Tongue (tissue), 2 donors: ENCODE data around the gene IL6. TPM values are rescaled to one million over a fixed set of nuclear protein-coding genes. Genes with fewer than 3 reads are reported as not detected.
"Not testable (repeated sequence)": the region's sequence is repeated elsewhere in the genome, so short reads cannot be mapped to it uniquely, and the experiment has no call there.

Experiments used
- DNase-seq: peaks from one replicate; pipeline ENCODE4 v3.0.0-alpha.2; 2015
- total RNA-seq: library from RNA; depleted of rRNA; stranded (reverse); fragments of >200 nt; gene quantifications from one replicate; pipeline ENCODE4 v1.2.3, GENCODE V29; 2014

Gene IL6
- not detected for total RNA-seq

GRCh38 chr7:22726907-22727713 is at the start of gene IL6:
IL6 (plus strand) TSS chr7:22727200; CDS start chr7:22727263, 63 bp downstream.
- peak; percentile 94 for DNase-seq

DNA sequence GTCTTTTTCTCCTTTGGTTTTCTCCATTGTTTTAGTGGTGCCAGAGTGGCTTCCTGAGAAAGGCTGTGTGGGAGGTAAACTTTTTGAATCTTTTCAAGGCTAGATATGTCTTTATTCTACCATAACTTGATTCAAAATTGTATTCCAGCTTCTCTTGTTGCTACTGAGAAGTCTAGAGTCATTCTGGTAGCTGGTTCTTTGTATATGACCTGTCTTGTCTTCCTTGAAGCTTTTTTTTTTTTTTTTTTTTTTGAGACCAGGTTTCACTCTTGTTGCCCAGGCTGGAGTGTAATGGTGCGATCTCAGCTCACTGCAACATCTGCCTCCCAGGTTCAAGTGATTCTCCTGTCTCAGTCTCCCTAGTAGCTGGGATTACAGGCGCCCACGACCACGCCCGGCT is 49.7 kb upstream of the IL6 start:
- DNase-seq, result not testable (repeated sequence)

- no peak for DNase-seq
Measured at GRCh38 chr7:22677680-22678079, 49.3 kb upstream of the IL6 start.

GRCh38 chr7:22680482-22680911 is 46.5 kb upstream of the IL6 start:
- no peak for DNase-seq

DNA sequence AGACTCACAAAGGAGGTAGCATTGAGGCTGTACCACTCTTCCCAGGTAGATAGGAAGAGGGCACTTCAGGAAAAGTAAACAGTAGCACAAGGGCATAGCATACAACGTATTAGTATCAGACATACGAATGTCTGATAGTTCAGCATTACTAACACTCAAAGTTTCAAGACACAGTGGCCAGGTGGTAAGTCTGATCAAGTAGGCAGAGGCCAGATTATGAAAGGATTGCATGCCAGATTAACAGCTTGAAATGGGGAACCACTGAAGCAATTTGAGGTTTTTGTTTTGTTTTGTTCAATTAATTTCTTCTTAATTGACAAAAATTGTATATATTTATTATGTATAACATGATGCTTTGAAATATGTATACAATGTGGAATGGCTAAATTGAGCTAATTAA is 45.7 kb upstream of the IL6 start:
- DNase-seq, result no peak

DNA sequence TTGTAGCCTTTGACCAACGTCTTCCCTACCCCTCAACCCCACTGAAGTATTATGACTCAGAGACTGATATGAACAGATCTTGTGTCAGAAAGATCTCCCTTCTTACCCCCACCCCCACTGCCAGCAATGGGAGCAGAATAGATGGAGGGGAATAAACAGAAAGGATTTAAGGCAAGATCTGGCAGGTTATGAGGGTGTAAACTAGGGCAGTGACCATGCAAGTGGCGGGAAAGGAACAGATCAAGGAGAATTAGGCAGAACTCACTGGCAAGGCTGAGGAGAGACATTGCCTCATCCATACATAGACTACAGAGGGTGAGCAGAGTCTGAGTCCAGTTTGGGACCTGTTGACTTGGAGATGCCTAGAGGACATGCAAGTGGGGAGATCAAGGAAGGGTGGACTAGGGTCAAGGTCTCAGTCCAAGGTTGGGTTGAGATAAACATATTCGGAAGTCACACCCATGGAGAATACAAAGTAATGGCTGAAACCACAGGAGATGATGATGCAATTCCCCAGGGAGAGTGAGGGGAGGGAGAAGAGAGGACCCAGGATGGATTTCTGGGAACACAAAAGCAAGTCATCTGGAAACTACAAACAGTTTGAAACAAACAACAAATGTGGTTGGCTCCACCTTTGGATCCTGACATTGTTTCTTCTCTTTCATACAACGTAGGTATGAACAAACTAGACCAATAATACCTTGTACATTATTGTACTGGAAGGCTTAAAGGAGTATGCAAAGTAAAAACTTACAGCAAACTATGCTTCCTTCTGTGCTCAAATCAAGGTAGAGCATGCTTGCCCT is 44.9 kb upstream of the IL6 start:
- no peak for DNase-seq

GRCh38 chr7:22683379-22683778 is 43.6 kb upstream of the IL6 start:
- DNase-seq, result no peak

- DNase-seq, result no peak
Measured at GRCh38 chr7:22686620-22687019, 40.4 kb upstream of the IL6 start.

DNA sequence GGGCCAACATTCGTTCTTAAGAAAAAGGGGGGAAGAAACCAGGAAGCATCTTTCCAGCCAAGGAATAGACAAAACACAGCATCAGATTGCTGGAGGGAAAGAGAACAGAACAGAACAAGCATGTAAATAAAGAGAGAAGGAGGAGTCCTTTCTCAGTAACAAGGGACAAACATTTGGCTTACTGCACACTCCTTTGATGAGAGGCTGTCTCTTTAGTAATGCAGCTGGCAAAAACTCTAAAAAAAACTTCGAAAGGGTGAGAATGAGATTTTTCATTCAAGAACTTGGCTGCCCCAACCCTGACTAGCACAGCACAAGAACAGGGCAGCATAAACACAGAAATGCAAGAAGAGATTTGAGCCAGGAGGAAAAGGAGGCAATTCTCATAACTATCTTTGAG is 38.9 kb upstream of the IL6 start:
- DNase-seq, result peak; percentile 20

GRCh38 chr7:22688934-22689333 is 38.1 kb upstream of the IL6 start:
- not testable (repeated sequence) for DNase-seq

DNA sequence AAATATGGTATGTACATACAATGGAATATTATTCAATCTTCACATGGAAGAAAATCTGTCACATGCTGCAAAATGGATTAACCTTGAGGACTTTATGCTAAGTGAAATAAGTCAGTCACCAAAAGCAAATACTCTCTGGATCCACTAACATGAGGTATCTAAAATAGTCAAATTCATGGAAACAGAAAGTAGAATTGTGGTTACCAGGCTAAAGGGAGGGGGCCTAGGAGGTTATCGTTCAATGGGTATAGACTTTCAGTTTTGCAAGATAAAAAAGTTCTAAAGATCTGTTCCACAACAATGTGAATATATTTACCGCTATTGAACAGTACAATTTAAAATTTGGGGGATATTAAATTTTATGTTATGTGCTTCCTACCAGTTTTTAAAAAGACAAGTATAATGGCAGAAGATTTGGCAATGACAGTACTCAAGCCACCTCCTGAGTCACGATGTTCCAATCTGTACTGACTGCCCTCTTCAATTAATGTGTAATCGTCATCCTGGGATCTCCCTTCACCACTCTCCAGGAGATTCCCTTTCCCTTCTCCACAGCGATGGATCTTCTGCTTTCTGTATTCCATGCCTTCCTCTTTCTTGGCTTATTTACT is 32.3 kb upstream of the IL6 start:
- no peak for DNase-seq

GRCh38 chr7:22695476-22696132 is 31.4 kb upstream of the IL6 start:
- DNase-seq, result no peak

DNA sequence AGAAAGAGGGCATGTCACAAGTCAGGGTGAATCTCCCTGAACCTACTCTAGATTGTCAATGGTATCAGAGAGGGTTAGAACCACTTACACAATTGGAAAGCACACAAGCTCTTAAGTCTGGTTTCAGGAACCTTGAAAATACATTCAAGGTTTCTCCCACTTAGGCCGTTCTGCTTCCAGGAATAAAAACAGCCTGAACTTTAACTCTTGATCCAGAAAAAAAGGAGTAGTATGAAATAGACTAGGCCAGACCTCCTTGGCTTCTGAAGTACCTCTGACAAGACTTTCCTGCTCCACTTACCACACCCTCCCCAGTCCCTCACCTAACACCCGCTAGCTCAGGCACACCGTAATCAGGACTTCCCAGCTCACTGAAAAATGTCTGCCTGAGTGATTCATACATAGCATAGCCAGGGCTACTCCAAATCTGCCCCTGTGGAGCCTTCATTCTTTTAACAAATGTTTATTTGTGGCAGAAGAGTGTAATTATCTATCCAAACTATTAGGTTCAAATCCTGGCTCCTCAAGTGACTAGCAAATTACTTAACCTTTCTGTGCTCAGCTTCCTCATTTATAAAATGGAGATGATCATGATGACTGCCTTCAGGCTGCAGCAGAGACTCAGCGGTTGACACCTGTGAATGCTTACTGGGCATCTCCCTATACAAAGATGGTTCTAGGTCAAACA is 30.3 kb upstream of the IL6 start:
- DNase-seq, result no peak

GRCh38 chr7:22697322-22697859 is 29.6 kb upstream of the IL6 start:
- DNase-seq, result no peak

DNA sequence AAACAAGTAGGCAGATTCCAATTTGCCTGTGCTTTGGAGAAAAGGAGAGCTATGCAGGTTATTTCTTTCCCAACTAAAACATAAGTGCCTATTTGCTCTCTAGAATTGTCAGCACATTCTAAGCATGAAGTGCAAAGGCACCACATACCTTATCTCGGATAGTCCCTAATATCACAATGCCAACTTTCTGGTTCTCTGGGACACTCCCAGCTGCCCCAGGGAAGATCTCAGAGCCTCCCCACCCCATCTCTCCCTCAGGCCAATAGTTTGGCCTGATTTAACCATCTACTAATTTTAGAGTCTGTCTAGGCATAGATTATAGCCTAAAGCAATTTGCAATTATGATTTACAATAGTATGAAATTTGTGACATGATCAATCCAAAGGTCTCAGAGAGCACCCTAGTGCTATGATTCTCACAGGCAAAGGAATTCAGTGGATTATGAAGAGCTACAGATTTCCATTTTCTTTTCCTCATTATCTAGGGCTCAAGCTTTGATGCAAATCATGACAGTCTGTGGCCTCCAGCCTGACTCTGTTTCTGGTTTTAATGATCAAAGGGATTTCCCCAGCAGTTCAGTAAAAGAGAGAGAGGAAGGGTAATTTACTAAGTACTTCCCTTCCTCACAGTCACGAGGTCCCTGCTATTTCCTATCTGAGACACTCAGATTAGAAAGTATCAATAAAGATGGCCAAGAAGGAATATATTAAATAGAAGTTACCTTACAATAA is 29.0 kb upstream of the IL6 start:
- DNase-seq, result no peak

DNA sequence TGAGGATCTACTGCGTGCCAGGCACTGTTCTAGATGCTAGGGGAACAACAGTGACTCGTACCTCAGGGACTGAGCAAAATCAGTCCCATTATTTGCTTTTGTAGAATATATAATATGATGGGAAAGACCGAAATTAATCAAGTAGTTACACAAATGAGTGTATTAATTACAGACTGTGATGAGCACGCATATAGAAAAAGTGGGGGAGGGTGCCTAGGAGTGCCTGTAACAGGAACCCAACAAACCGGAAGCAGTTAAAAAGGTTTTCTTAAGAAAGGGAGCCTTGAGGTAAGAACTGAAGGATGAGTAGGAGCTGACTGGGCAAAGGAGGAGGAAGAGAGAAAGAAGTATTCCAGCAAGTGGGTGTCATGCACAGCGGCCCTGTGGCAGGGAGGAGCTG is 28.2 kb upstream of the IL6 start:
- DNase-seq, result no peak

GRCh38 chr7:22700559-22701002 is 26.4 kb upstream of the IL6 start:
- DNase-seq, result no peak

DNA sequence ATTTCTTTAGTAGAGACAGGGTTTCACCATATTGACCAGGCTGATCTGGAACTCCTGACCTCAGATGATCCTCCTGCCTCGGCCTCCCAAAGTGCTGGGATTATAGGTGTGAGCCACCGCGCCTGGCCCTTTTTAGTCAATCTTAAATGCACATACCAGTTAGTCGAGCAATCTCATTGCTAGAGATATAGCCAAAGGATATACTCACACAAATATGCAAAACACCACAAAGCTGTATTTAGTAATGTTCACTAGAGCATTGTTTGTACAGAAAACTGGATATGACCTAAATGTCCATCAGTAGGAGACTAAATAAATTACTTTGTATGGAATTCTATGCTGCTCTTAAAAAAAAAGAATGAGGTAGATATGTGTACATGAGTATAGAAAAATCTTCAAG is 24.5 kb upstream of the IL6 start:
- no peak for DNase-seq

- DNase-seq, result not testable (repeated sequence)
Measured at GRCh38 chr7:22703107-22703855, 23.7 kb upstream of the IL6 start.
